Muscle of arm (tissue), 12 donors: ENCODE results near the gene RIMBP2. TPM values are rescaled to one million over a fixed set of nuclear protein-coding genes. Genes with fewer than 3 reads are reported as not detected.
"Not testable (repeated sequence)": the region's sequence is repeated elsewhere in the genome, so short reads cannot be mapped to it uniquely, and the experiment has no call there.

Experiments
- DNase-seq: peaks from one replicate; pipeline ENCODE4 v3.0.0-alpha.2; 2013
- polyA plus RNA-seq, 12 donors: library from polyadenylated mRNA; unstranded; fragments of 120-200 nt; gene quantifications; one replicate each; pipeline ENCODE4 v1.2.1, GENCODE V29; 2013; ENCODE audit not compliant: insufficient read length in 12 of 12

Gene RIMBP2
- polyA plus RNA-seq, 12 donors, result 0.55 to 6.5 (median 1.6) TPM; not detected in 1

DNA sequence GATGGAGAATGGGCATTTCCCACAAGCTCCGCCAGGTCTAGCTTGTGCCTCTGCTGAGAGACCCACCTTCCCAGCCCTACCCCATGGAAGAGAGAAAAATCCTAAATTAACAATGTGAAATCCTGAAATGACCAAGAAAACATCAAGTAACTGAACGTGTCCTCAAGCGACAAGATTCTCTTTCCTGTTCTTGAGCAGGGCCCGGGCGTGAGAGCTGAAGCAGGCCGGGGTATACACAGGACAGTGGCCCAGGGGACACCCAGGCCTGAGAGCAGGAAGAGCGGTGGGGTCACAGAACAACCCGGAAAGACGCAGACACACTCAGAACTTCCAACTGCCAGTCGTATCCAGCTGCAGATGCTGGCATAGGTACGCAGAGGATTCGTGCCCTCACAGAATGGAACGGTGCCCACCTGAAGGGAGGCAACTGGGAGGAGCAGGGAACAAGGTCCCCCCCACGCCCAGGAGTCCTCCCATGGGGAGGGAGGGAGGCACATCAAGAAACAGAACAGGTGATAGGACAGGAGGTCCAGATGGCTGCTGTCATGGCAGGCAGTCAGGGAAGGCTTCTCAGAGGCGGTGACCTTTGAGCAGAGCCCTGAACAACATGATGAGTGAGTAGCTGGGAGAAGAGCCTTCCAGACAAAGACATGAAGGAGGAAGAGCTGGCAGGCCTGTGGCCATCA lies 9.1 kb downstream of the RIMBP2 start:
- no peak for DNase-seq

DNA sequence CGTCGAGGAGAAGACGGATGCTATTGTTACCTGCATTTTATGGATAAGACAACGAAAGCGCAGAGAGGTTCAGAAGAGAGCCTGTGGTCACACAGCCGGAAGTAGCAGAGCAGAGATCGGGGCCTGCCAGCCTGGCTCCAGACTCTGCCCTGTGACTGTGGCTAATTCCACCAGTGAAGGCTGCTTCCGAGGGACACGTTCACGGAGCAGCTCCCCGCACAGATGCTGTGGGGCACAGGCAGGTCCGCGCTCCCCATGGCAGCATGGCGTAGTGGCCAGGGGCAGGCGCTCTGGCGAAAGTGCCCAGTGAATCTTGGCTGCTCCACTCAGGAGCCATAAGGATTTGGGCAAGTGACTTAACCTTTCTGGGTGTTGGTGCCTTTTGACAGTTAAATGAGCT lies 9.8 kb downstream of the RIMBP2 start:
- DNase-seq, result no peak

DNA sequence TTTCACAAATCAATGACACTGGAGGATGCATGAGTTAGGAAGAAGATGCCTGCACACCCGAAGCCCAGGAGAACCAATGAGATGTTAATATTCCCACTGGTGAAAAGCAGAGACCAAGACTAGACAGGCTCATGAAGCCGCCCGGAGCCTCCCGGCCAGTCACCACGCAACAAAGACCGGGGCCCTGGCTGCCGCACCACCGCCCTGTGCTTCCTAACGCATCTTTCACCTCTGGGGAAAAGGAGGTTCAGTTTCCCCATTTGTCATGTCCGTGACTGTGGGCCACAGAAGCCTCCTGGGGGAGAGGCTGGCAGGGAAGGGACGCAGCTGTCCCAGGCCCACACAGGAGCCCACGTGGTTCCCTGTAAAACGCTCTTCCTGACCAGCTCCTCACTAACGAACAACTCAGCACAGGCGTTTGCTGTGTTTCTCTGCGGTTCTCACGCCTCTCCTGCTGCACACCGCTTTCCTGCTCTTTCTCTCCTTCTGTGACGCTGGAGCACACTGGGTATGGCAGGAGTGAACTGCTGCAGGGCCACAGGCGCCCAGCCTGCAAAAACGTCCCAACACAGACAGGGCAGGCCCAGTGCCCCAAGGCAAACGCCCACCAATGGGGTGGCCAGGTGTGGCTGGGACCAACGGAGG lies 10.8 kb downstream of the RIMBP2 start:
- no peak for DNase-seq

DNA sequence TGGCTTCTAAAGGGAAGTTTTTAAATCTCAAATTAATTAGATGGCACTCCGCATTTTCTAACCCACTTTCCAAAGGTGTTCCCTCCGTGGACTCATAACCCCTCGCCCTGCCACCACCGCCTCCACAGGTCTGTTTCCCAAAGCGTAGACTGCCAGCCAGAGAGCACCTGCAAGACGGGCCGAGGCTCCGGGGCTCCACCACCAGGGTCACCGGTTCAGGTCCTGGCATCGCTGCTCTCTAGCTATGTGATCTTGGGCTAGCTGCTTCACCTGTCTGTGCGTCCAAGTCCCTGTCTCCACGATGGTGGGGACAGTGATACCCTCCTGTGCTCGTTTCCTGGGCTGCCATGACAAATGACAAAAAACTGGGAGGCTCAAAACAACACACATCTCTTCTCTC lies 11.5 kb downstream of the RIMBP2 start:
- no peak for DNase-seq

DNA sequence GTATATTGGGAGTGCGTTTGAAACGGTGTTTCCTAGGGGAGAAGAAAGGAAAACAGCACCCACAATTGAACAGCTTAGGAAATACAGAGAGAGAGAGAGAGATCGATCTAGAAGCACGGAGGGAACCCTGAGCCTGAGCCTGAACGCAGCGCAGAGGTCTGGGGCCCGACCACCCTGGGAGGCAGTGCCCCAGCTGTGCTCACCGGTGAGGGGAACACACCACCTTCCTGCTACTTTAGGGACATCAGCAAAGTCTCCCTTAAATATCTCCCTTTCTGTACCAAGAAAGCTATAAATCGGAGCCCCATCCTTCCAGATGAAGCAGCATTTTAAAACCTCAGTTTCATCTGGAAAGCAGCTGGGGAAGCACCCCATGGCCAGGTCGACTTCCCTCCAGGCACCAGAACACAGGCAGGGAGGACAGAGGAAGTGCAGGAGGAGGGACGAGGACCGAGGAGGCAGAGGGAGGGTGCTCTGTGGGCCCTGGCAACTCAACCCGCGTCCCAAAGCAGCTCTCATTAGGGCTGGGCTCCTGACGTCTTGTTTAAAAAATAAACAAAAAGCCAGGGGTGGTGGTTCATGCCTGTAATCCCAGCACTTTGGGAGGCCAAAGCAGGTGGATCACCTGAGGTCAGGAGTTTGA lies 12.2 kb downstream of the RIMBP2 start:
- no peak for DNase-seq

DNA sequence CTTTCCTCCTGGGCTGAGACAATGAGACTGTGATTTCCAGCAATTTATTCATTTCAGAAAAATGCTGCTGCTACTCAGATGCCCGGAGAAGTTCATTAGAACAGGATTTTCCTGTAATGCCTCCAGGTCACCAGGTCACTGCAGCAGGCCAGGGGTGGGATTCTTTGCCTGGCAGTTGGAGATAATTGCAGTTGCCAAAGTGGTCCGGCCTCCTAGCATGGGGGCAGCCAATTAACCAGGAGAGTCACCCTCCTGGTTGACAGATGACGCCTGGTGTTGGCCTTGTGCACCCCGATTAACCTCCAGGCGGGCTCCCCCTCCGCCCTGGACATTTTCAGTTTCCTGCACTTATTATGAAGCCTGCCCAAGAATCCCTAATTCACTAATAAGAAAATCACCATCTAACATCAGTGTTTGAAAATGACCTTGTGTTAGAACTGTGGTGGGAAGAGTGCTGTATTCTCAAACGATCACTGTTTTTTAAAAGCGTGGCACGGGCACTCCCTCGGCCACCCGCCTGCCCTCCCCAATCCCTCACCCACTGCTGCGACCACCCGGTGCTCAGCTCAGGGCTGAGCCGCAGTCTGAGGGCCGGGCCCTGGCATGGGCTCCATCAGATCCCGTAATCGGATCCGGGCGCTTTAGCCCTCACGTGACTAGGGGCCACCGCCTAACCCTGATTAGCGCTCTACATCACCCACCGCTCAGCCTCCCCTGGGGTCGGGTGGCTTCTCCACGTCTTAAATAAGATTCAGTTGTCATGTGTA lies 12.9 kb downstream of the RIMBP2 start:
- no peak for DNase-seq

DNA sequence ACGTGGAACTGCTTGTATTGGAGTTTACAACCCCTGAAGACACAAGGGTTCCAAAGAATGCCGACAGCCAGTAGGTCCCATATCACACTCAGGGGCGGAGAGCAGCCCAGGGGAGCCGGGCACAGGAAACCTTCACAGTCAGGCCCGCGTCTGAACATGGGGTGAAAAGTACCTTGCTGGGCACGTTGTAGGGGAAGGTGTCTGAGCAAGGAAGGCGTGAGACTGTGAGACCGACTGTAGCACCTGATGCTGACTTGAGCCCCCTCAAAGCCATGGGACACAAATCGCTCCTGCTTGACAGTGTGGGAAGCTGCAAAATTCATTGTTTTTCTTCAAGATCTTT lies 14.7 kb downstream of the RIMBP2 start:
- no peak for DNase-seq

DNA sequence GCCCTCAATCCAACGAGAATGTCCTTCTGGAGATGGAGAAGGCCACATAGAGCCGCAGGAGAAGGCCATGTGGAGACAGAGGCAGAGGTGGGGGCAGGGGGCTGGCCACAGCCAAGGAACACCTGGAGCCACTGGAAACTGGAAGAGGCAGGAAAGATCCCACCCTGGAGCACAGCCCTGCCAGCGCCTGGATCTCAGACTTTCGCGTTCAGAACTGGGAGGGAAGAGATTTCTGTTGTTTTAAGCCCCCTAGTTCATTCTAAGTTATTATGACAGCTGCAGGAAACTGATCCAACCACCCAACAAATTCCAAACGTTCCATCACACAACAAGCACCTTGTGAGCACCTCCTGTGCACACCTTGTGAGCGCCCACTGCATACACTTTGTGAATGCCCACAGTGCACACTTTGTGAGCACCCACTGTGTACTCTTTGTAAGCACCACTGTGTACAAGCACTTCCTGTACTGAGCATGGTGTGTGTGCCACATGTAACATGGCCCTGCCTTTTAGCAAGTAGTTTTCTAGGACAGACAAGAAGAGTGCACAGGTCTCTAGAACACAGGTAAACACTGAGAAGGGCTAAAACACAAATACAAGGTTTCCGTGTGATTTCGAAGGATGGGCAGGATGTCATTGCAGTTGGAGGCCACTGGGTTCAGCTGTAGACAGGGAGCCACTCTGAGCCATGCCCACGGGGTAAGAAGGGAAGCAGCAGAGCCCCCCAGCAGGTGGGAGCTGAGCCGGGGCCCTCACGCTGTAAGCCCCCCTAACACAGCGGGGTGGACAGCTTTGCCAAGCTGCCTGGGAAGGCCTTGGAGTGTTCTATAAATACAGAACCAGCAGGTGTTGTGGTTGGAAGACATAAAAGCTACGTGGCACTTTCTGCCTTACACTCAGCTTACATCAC lies 15.4 kb downstream of the RIMBP2 start:
- no peak for DNase-seq

DNA sequence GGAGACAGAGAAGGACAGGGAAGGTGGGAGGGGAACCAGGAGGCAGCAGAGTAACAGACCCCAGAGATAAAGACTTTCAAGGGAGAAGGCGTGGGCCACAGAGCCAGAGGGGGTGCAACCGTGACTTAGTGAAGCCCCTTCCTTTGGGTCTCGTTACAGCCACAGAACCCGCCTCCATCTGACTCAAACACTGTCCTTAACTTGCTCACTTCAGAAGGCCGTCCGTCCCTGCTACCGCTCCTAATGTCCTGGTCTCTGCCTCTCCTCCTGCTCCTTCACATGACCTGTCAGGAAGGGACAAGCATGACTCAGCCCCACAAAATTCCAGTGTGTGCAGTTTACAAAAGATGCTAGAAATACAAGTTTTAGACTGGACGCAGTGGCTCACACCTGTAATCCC lies 18.0 kb downstream of the RIMBP2 start:
- DNase-seq, result no peak

DNA sequence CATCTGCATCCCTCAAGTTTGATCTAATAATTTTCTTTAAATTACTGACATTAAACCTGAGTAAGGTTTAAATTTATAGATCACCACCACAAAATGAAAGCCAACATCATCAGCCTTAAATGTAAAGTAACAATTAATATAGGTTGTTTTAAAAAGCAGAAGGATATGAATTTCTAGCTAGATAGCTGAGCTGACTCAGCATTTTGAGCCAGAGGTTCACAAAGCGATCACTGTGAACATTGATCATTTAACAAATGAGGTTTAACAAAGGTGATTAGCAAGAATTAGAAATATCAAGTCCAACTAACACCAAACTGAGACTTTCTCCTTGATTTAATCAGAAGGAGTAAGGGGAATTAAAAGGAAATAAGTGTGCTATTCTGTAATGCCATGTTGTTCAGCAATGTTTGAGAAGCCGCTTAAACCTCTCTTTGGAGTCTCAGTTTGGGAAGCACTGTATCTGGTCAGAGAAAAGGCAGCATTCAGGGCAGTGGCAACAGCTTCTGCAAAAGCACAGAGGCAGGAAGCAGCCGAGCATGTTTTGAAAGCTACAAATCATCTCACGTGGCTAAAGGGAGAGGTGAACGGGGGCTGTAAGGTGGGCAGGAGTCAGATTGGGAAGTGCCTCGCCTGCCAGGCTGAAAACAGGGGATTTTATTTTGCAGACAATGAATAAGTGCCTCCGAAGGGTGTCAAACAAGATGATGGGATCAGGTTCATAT lies 19.6 kb downstream of the RIMBP2 start:
- no peak for DNase-seq

DNA sequence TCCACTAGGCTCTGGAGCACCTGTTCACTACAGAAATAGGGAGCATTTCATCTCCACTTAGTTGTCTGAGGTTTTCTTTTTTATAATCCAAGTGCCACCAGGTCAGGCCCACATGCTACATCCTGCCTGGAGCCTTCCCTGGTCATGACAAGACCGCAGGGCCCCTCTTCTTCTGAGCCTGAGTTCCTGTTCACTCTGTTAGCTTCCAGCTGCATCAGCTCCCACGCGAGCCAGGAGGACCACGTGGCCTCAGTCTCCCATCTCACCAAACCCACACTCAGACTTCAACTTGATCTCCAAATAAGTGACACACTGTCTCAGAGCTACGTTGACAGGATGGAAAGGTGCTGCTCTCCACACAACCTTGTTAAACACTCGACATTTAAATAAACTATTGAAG lies 21.0 kb downstream of the RIMBP2 start:
- DNase-seq, result no peak

DNA sequence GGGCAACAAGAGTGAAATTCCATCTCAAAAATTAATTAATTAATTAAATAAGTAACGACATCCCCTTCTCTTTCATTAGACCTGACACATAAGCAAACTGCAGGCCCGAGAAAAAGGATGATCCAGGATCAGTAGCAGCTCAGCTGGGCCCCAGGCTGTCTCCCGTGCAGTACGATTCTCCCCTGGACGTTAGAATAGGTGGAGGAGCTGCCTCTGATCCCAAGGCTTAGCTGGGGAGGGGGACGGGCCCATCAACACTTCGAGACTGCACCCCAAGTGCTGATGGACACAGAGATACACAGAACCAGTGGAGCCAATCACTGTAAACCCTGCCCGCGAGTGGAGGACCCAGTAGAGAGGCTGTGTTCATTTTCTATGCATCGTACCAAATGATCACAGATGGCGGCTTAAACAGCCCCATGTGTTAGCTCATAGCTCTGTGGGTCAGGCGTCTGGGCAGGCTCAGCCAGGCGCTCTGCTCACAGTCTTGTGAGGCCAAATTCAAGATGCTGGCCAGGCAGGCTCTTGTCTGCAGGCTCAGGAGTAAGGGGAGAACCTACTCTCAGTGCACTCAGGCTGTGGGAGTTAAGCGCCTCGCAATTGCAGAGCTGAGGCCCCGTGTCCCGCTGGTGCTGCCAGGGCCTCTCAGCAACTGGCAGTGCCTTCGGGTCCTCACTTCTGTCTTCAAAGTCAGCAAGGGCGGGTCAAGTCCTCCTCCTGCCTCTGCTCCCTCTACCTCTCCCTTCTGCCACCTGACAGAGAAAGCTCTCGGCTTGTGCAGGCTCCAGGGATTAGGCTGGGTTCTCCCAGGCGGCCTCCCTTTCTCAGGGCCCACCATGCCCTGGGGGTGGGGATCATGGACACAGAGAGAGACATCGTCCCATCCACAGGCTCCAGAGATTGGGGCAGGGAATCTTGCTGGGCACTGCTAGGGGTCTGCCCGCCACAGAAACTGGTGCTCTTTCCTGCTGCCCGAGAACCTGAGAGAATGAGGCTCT lies 26.4 kb downstream of the RIMBP2 start:
- no peak for DNase-seq

DNA sequence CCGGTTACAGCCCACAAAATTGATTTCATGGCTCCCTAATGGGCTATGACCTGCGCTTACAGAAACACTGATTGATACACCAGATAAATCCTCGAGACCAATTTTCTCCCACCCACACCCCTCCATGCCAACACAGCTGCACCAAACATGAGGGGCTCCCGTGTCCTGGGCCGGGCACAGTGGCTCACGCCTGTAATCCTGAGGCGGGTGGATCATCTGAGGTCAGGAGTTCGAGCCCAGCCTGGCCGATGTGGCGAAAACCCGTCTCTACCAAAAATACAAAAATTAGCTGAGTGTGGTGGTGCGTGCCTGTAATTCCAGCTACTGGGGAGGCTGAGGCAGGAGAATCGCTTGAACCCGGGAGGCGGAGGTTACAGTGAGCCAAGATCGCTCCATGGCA lies 27.1 kb downstream of the RIMBP2 start:
- DNase-seq, result not testable (repeated sequence)

DNA sequence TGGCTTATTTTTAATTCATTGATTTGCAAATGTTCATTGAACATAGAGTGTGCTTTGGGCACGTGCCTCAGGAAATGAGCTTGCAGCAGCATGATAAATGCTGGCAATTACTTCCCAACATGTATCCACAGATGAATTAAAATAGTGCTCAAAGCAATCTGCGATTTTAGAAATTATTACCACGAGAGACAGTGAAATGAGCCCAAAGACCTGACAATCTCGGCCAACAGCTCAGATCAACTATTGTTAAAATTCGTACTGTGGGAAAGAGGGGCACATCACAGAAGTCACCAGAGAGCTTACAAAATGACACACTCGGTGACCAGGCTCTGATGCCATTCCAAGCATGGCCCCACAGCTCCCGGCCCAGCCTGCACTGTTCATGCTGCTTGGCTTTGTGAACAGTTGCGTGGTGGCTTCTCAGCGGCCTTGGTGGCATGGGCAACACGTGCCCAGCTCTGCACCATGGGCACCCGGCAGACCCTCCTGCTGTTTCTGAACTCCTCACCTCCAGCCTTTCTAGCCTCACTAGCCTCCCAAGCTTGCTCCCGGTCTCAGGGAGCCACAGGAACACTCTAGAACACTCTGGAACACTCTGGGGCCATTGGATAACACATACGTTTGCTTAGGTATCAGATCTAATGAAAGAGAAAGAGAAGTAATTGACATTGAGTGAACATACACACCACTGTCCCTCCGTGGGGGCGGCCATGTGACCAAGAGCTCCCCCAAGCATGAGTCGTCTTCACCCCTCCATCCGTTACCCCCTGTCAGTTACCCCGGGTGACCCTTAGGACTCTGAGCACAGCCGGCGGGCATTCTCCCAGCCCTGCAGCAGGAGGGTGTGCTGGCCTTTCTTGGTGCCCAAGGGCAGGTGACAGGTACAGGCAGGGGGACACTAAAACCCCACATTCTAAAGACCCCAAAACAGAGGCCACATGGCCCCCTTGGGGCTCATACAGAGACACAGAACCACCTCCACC lies 28.0 kb downstream of the RIMBP2 start:
- no peak for DNase-seq

DNA sequence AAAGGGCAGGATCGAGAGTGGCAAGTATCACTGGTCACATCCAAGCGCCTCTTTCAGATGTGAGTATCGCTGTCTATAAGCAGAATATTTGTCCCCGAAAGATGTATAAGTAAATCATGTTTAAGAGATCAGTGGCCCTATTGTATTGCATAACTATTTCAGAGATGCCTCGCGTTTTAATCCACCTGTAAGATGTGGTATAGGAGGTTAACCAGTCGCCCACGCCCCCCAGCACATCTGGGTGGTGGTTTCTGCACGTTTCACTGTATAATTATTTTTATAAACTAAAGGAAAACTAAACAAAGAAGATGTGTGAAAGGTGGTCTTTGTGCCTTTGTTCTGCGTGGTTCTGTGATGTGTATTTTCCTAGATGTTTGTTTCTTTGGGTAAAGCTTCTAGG lies 28.9 kb downstream of the RIMBP2 start:
- no peak for DNase-seq

DNA sequence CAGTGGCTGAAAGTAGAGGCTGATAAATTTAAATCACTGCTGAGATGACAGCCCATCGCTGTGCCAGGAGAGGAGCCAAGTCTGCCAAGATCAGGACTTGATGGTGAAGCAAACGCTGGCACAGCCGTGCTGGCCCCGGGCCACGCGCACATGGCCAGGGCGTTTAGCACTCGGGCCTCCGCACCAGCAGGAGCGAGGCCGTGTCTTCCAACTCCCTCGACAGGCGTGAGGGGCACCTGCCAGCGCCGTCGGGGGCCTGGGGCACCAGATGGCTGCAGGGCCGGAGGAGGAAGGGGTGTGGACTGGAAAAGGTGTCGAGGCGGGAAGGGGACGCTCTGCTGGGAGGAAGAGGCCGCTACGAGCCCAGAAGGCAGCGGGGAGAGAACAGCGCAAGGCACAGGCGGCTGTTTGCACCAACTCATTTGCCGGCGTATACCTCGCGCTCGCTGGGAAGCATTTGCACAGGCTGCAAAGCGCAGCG lies 29.5 kb downstream of the RIMBP2 start:
- peak; percentile 1 for DNase-seq

DNA sequence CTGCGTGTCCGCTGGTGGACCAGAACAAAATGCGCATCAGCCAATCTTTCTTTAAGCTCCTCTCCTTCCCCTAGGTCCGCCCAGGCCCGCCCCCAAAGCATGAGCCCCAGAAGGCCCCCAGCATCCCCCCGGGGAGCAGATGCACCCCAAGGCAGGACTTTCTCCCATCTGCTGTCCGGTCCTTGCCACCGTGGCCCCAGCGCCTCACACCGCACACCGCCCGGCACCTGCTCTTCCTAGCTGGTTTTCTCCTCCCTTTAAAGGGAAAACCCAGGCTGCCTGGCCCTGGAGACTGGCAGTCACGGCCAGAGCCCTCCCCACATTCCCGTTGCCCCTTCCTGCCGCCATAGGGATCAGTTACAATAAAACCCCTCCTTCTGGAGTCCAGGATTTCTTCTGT lies 30.2 kb downstream of the RIMBP2 start:
- no peak for DNase-seq

DNA sequence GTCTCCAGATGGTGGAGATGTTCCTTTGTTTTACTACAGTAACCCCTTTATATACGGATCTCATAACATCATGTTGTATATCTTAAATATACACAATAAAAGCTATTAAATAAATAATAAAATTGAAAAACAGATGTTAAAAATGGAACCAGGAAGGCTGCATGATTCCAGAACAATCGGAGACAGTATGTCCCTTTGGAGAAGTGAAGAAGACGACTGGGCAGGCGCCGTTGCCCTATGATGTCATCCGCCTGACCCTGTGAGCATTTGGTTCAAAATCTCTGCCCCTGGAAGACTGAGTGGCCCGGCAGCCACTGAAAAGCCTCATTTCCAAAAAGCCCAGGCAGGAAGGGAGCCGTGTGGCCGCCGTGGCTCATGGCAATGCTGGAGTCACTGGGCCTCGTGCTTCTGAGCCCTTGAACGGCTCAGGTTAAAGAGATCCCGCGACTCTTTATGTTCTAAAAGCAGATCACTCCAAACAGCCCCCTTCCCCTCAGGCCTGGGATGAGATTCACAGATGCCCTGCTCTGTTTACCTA lies 30.8 kb downstream of the RIMBP2 start:
- no peak for DNase-seq
